CD14-positive monocyte (primary cell): ENCODE results near the gene PHF21B. TPM values are rescaled to one million over a fixed set of nuclear protein-coding genes. Genes with fewer than 3 reads are reported as not detected.

Experiments used
- DNase-seq, 3 donors: peaks; one replicate each; pipeline ENCODE4 v3.0.0-alpha.2; 2011 to 2022
- H2AFZ ChIP-seq: 2 replicates; pipeline ENCODE4 v1.6.0; 2012; ENCODE audit warnings: mild to moderate bottlenecking, low read depth, low read length, inconsistent platforms; ENCODE audit not compliant: insufficient read depth, poor library complexity, severe bottlenecking
- H3K27ac ChIP-seq, 2 donors: 1 replicate in 1 of 2; 2 replicates in 1 of 2; pipeline ENCODE4 v1.5.1; 2012 to 2013; ENCODE audit warnings: low read length in 2 of 2, control low read depth in 1 of 2, inconsistent platforms in 1 of 2, low read depth in 1 of 2, mild to moderate bottlenecking in 1 of 2
- H3K27me3 ChIP-seq, 2 donors: one replicate each; pipeline versions ENCODE4 v1.6.0 to v1.6.1; 2011 to 2013; ENCODE audit warnings: low read length in 2 of 2; ENCODE audit not compliant: control insufficient read depth in 2 of 2, insufficient read depth in 2 of 2
- H3K36me3 ChIP-seq, 2 donors: replicated peaks in 1 of 2; 1 replicate in 1 of 2; 2 replicates in 1 of 2; pipeline versions ENCODE4 v1.5.1 to v1.6.1; 2012 to 2013; ENCODE audit warnings: low read length in 2 of 2, control low read depth in 1 of 2, inconsistent platforms in 1 of 2, mild to moderate bottlenecking in 1 of 2; ENCODE audit not compliant: insufficient read depth in 2 of 2, control insufficient read depth in 1 of 2
- H3K4me1 ChIP-seq, 2 donors: 1 replicate in 1 of 2; 2 replicates in 1 of 2; pipeline versions ENCODE4 v1.5.1 to v1.6.1; 2012 to 2013; ENCODE audit warnings: low read length in 2 of 2, control low read depth in 1 of 2, inconsistent platforms in 1 of 2, mild to moderate bottlenecking in 1 of 2, moderate library complexity in 1 of 2; ENCODE audit not compliant: insufficient read depth in 2 of 2, control insufficient read depth in 1 of 2
- H3K4me2 ChIP-seq: replicated peaks from 2 replicates; pipeline ENCODE3; 2012; ENCODE audit warnings: low read length, moderate library complexity, mild to moderate bottlenecking; ENCODE audit not compliant: poor library complexity, severe bottlenecking; ENCODE audit errors: extremely low read depth
- H3K4me3 ChIP-seq, 3 experiments: fragments of 200-600 bp in 1 of 3; sonication (generic) in 1 of 3; replicated peaks in 1 of 3; 1 replicate in 2 of 3; 2 replicates in 1 of 3; pipeline ENCODE4 v1.5.1; 2011 to 2013; ENCODE audit warnings: low read length in 3 of 3, mild to moderate bottlenecking in 3 of 3, control low read depth in 2 of 3, low read depth in 2 of 3, inconsistent platforms in 1 of 3, moderate library complexity in 1 of 3
- H3K79me2 ChIP-seq: 2 replicates; pipeline ENCODE4 v1.6.0; 2012; ENCODE audit warnings: mild to moderate bottlenecking, control low read depth, inconsistent platforms, low read length, moderate library complexity; ENCODE audit not compliant: insufficient read depth
- H3K9ac ChIP-seq: 2 replicates; pipeline ENCODE4 v1.6.0; 2017; ENCODE audit warnings: low read length, mild to moderate bottlenecking; ENCODE audit not compliant: insufficient read depth, poor library complexity, severe bottlenecking
- H3K9me3 ChIP-seq, 2 donors: replicated peaks in 1 of 2; 1 replicate in 1 of 2; 2 replicates in 1 of 2; pipeline versions ENCODE4 v1.5.1 to v1.6.1; 2012 to 2013; ENCODE audit warnings: low read length in 2 of 2, control low read depth in 1 of 2; ENCODE audit not compliant: control insufficient read depth in 1 of 2, insufficient read depth in 1 of 2
- H4K20me1 ChIP-seq: 2 replicates; pipeline ENCODE4 v1.6.0; 2012; ENCODE audit warnings: mild to moderate bottlenecking, low read length, control low read depth, moderate library complexity; ENCODE audit not compliant: insufficient read depth
- H3K27ac Mint-ChIP-seq, 7 donors: one replicate each; pipeline ENCODE4 v1.8.0; 2020; ENCODE audit warnings: mild to moderate bottlenecking in 7 of 7, mixed read lengths in 7 of 7, moderate library complexity in 6 of 7, inconsistent platforms in 2 of 7
- H3K27me3 Mint-ChIP-seq, 3 donors: one replicate each; pipeline ENCODE4 v1.8.0; 2021 to 2022; ENCODE audit warnings: low read depth in 3 of 3, mild to moderate bottlenecking in 3 of 3, mixed read lengths in 3 of 3, moderate library complexity in 3 of 3, inconsistent platforms in 1 of 3
- H3K36me3 Mint-ChIP-seq, 2 donors: one replicate each; pipeline ENCODE4 v1.8.0; 2020; ENCODE audit warnings: mixed read lengths in 2 of 2, inconsistent platforms in 1 of 2, mild to moderate bottlenecking in 1 of 2
- H3K4me1 Mint-ChIP-seq: one replicate; pipeline ENCODE4 v1.8.0; 2020; ENCODE audit warnings: mild to moderate bottlenecking, mixed read lengths
- H3K4me3 Mint-ChIP-seq, 2 donors: one replicate each; pipeline ENCODE4 v1.8.0; 2020; ENCODE audit warnings: mild to moderate bottlenecking in 2 of 2, mixed read lengths in 2 of 2, moderate library complexity in 1 of 2
- H3K9me3 Mint-ChIP-seq, 7 donors: one replicate each; pipeline ENCODE4 v1.8.0; 2020 to 2022; ENCODE audit warnings: mixed read lengths in 7 of 7, mild to moderate bottlenecking in 6 of 7, moderate library complexity in 6 of 7, inconsistent platforms in 2 of 7
- CTCF ChIP-seq: fragments of 200-600 bp; IDR thresholded peaks from one replicate; pipeline ENCODE4 v1.8.0; 2022; ENCODE audit warnings: antibody characterized with exemption, mild to moderate bottlenecking
- WGBS: methylation state at CpG from one replicate; pipeline ENCODE4 v1.1.5; 2013; ENCODE audit warnings: missing lambda C conversion rate; ENCODE audit not compliant: insufficient coverage; 5-methylcytosine and 5-hydroxymethylcytosine counted together
- intact Hi-C, 2 donors: fragments of 100-400 bp; cut with micrococcal nuclease; formaldehyde crosslinking; loops; one replicate each; pipeline versions ENCODE4 v1.15.0 to v1.15.1; 2023
- polyA plus RNA-seq, 3 donors: library from polyadenylated mRNA; depleted of rRNA in 1 of 3; unstranded in 2 of 3; stranded (reverse) in 1 of 3; fragments of 300-500 nt in 2 of 3; fragments of >200 nt in 1 of 3; fragmentation: Illumina TruSeq in 2 of 3; gene quantifications; 1 replicate in 2 of 3; 2 replicates in 1 of 3; pipeline ENCODE4 v1.2.3, GENCODE V29; 2012 to 2021

The PHF21B gene
- polyA plus RNA-seq, 3 donors, result not detected

- DNase-seq, result no peak
- intact Hi-C loops, result no loop called here
- H3K27ac Mint-ChIP-seq, result no peak overlapping the region
These were observed 30.7 kb downstream of the PHF21B start for GRCh38 chr22:44979154-44979553.

GRCh38 chr22:44975427-44976262 is 34.2 kb downstream of the PHF21B start:
- H3K4me1 ChIP-seq, result no peaks in the 10 kb centered on the region
- DNase-seq, result peak; percentile 19 to 42 (median 30)
- H3K4me2 ChIP-seq, result no peak overlapping the region
- no peaks in the 10 kb centered on the region for H3K79me2 ChIP-seq
- H3K4me3 ChIP-seq, result no peak overlapping the region
- H2AFZ ChIP-seq, result no peak overlapping the region
- TF ChIP-seq CTCF, result peak; percentile 60
- H3K9me3 ChIP-seq, result no peaks in the 10 kb centered on the region
- H3K9ac ChIP-seq, result no peak overlapping the region
- Mint-ChIP-seq H3K4me3 (no peak overlapping the region), H3K27ac (no peak overlapping the region), H3K36me3 (no peaks in the 10 kb centered on the region), H3K4me1 (no peaks in the 10 kb centered on the region), H3K27me3 (peaks cover 3 to 5% (median 5%) of the 10 kb centered on the region in 3 donors), H3K9me3 (no peaks in the 10 kb centered on the region)
- H3K27ac ChIP-seq, result no peak overlapping the region
- H4K20me1 ChIP-seq, result no peaks in the 10 kb centered on the region
- H3K36me3 ChIP-seq, result no peaks in the 10 kb centered on the region
- WGBS, result 40% methylated on average over 16 of the region's 22 CpGs
- intact Hi-C loops, result no loop called here
- H3K27me3 ChIP-seq, result no peaks in the 10 kb centered on the region

More at GRCh38 chr22:44979154-44979553, 30.7 kb downstream of the PHF21B start:
- H3K79me2 ChIP-seq, result no peaks in the 10 kb centered on the region
- H4K20me1 ChIP-seq, result no peaks in the 10 kb centered on the region
- no peak overlapping the region for H3K4me2 ChIP-seq
- Mint-ChIP-seq H3K36me3 (no peaks in the 10 kb centered on the region), H3K4me1 (no peaks in the 10 kb centered on the region), H3K27me3 (peaks cover 3 to 8% (median 4%) of the 10 kb centered on the region in 3 donors), H3K4me3 (no peak overlapping the region), H3K9me3 (peaks cover 0 to 4% (median 4%) of the 10 kb centered on the region in 7 donors)
- 66% methylated on average over 6 of the region's 6 CpGs for WGBS
- no peak overlapping the region for H3K9ac ChIP-seq
- H3K27me3 ChIP-seq, result no peaks in the 10 kb centered on the region
- no peaks in the 10 kb centered on the region for H3K4me1 ChIP-seq
- TF ChIP-seq CTCF, result no peak
- no peak overlapping the region for H3K4me3 ChIP-seq
- H2AFZ ChIP-seq, result no peak overlapping the region
- no peak overlapping the region for H3K27ac ChIP-seq
- H3K9me3 ChIP-seq, result peaks cover 0 to under 1% of the 10 kb centered on the region in 2 donors
- no peaks in the 10 kb centered on the region for H3K36me3 ChIP-seq
